IMR-90 (cell line): Measurements from ENCODE around the gene IFT25.

Experiments
- BHLHE40 ChIP-seq: fragments of 150-350 bp; IDR thresholded peaks from 2 replicates; pipeline ENCODE4 v1.6.1; 2016; ENCODE audit warnings: mild to moderate bottlenecking, low read depth, low read length
- CEBPB ChIP-seq: IDR thresholded peaks from 2 replicates; pipeline ENCODE4 v1.6.1; 2012; ENCODE audit warnings: low read depth, low read length, improper control_type of control experiment
- CTCF ChIP-seq: conservative IDR thresholded peaks from 2 replicates; pipeline ENCODE4 v1.5.1; 2012; ENCODE audit warnings: mild to moderate bottlenecking, low read depth, low read length, improper control_type of control experiment
- POLR2A ChIP-seq: IDR thresholded peaks from 2 replicates; pipeline ENCODE4 v1.6.1; 2012; ENCODE audit warnings: mild to moderate bottlenecking, low read depth, low read length
- RAD21 ChIP-seq: IDR thresholded peaks from 2 replicates; pipeline ENCODE4 v1.6.1; 2012; ENCODE audit warnings: low read length, improper control_type of control experiment
- RCOR1 ChIP-seq: IDR thresholded peaks from 2 replicates; pipeline ENCODE4 v1.6.1; 2012; ENCODE audit warnings: mild to moderate bottlenecking, low read length, improper control_type of control experiment; ENCODE audit not compliant: insufficient replicate concordance
- RFX5 ChIP-seq: IDR thresholded peaks from 2 replicates; pipeline ENCODE4 v1.8.0; 2012; ENCODE audit warnings: low read depth, mild to moderate bottlenecking, low read length, moderate library complexity

GRCh38 chr1:53981220-53981619 lies 35.7 kb upstream of the IFT25 start:
- TF ChIP-seq BHLHE40 (no peak), CTCF (no peak), CEBPB (no peak), POLR2A (no peak), RAD21 (no peak), RCOR1 (no peak), RFX5 (no peak)
